IMR-90 (cell line): Measurements from ENCODE around the gene MLH1. TPM values are rescaled to one million over a fixed set of nuclear protein-coding genes. Genes with fewer than 3 reads are reported as not detected.

Experiments used
- FOS ChIP-seq: fragments of 150-350 bp; IDR thresholded peaks from 2 replicates; pipeline ENCODE4 v1.6.1; 2016; ENCODE audit warnings: low read depth, low read length
- RFX5 ChIP-seq: IDR thresholded peaks from 2 replicates; pipeline ENCODE4 v1.8.0; 2012; ENCODE audit warnings: low read depth, mild to moderate bottlenecking, low read length, moderate library complexity
- polyA plus RNA-seq, 3 experiments: library from polyadenylated mRNA; depleted of rRNA; stranded (reverse); fragments of >200 nt; gene quantifications; 2 replicates each; pipeline ENCODE4 v1.2.3, GENCODE V29; 2012; ENCODE audit warnings: low replicate concordance in 1 of 3
- total RNA-seq: library from RNA; depleted of rRNA; stranded (reverse); fragments of >200 nt; gene quantifications from 2 replicates; pipeline ENCODE4 v1.2.3, GENCODE V29; 2012
- TF ChIP-seq, protein P1 (sequence below): fragments of 150-350 bp; IDR thresholded peaks from 2 replicates; pipeline ENCODE4 v1.6.1; 2017; ENCODE audit warnings: mild to moderate bottlenecking, antibody characterized with exemption, low read length, low read depth

MLH1 gene
- total and polyA plus RNA-seq, 2 of the 4 experiments (the other 2 are of a cell fraction), result 30.2 to 54.1 TPM

DNA sequence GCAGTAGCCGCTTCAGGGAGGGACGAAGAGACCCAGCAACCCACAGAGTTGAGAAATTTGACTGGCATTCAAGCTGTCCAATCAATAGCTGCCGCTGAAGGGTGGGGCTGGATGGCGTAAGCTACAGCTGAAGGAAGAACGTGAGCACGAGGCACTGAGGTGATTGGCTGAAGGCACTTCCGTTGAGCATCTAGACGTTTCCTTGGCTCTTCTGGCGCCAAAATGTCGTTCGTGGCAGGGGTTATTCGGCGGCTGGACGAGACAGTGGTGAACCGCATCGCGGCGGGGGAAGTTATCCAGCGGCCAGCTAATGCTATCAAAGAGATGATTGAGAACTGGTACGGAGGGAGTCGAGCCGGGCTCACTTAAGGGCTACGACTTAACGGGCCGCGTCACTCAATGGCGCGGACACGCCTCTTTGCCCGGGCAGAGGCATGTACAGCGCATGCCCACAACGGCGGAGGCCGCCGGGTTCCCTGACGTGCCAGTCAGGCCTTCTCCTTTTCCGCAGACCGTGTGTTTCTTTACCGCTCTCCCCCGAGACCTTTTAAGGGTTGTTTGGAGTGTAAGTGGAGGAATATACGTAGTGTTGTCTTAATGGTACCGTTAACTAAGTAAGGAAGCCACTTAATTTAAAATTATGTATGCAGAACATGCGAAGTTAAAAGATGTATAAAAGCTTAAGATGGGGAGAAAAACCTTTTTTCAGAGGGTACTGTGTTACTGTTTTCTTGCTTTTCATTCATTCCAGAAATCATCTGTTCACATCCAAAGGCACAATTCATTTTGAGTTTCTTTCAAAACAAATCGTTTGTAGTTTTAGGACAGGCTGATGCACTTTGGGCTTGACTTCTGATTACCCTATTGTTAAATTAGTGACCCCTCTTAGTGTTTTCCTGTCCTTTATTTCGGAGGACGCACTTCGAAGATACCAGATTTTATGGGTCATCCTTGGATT lies at the start of gene MLH1 (continued):
- TF ChIP-seq, protein P1, sequence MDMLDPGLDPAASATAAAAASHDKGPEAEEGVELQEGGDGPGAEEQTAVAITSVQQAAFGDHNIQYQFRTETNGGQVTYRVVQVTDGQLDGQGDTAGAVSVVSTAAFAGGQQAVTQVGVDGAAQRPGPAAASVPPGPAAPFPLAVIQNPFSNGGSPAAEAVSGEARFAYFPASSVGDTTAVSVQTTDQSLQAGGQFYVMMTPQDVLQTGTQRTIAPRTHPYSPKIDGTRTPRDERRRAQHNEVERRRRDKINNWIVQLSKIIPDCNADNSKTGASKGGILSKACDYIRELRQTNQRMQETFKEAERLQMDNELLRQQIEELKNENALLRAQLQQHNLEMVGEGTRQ, result peak; percentile 75
- peak; percentile 32; the same call in 1 of the 2 replicates for TF ChIP-seq RFX5
- peak; percentile 6; the same call in 1 of the 2 replicates for TF ChIP-seq FOS
